Stimulated activated CD4-positive, alpha-beta T cell treated with anti-CD3 and anti-CD28 coated beads, Interleukin-15, amount 100 ng/mL, for 1 hour (primary cell): ENCODE data around the gene CKAP5.

Source experiments
- DNase-seq, 2 donors: peaks; one replicate each; pipeline ENCODE4 v3.0.0-alpha.2; 2020; ENCODE audit warnings: low read depth in 1 of 2, low spot score in 1 of 2

Gene CKAP5

GRCh38 chr11:46769636-46770221 lies 76.4 kb downstream of the CKAP5 start:
- DNase-seq = no peak

DNA sequence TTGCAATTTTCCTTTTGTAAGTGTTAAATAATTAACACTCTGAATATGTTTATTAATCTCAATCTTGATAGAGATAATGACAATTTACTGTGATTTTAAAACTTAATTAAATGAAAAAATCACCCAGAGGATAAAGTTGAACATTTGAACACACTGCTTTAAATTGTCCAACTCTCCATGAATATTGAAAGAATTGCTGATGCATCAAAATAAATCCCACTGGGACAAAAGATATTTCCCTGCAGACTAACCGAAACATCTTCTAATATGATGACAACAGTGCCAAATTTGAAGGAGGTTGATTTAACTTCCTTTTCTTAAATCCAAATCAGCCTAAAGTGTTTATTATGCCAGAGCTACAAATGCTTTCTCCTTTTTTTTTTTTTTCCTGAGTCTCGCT lies 79.4 kb downstream of the CKAP5 start:
- no peak for DNase-seq

DNA sequence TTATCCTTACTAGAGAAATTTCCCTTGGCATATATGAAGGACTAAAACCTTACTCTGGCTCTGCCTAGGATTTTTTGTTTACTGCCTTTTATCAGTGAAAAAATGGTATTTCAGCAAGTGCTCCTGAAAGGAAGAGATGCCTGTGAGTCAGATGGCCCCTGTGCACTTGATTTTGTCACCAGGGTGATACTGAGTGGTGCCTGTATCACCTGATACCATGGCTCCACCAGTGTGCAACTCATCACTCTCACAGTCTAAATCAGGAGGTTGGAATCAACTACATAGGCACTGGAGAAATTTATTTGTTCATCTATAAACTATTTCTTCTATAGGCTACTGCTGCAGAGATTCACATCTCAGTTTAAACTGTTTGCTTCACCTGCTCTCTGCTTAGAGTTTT lies 83.8 kb downstream of the CKAP5 start:
- DNase-seq = no peak

DNA sequence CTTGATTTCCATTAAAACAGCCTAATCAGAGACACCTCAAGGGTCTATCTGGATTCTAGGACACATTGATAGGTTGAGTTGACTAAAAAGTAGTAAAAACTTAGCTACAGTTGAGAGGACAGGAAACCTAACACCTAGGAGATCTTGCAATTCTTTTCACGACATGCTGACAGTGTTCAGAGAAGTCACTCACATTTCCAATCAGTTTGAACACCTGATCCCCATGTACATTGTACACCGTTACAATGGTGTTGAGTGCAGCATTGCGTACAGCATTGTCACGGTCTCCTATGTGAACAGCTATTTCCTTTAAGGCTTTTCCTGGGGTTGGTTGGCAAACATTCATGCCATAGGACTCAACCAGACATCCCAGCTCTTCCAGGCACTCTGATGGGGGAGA lies 84.3 kb downstream of the CKAP5 start:
- DNase-seq = no peak

GRCh38 chr11:46760429-46761128 lies 85.5 kb downstream of the CKAP5 start:
- no peak for DNase-seq

DNA sequence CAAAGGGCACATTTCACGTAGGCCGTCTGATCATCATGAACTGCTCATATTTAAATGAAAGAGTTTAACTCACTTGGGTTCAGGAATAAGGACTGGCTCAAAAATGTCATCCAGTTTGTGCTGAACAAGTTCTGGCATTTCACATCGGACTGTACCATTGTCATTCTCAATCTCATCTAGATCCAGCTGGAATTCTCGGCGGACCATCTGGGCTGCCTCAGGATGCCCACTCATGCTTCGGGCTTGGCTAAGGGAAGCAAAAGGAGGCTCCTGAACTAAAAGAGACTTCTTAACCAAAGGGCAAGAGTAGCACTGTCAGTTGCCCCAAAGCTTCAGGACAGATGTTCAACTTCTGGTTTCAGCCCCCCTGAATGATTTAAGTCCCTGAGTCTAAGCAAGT lies 86.9 kb downstream of the CKAP5 start:
- DNase-seq = no peak

DNA sequence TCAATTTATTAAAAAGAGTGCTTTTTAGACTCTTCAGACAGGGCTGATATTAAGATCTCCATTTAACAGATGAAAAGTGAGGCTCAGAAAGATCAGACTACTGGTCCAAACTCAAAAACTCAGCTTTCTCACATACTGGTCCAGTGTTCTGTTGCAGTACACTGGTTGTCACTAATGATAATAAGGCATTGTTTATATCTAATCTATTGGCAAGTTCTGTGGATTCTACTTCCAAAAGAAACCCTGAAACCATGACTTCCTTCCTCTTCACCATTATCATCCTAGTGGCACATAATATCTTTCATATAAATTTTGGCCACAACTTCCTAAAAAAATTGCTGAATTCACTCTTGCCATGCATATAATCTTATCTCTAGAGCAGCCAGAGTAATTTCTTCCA lies 90.1 kb downstream of the CKAP5 start:
- no peak for DNase-seq

- DNase-seq = no peak
Observed at GRCh38 chr11:46747150-46747549, 98.9 kb downstream of the CKAP5 start.

DNA sequence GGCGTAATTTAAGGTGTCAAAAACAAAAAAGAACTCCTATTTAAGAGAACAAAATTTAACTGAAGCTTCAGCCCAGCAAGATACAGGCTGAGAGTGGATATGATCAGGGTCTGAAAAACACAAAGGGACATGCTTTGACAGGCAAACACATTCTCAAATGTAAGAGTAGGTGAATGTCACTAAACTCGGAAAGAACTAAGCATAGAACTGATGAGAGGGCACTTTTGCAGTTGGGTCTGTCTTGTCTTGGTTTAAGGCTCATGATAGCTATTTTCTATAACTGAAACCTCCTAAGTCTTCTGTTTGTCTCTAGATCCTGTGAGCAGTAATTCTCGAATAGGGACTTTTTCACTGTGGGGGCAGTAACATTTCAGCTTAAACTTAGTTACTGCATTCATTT lies 100.1 kb downstream of the CKAP5 start:
- no peak for DNase-seq

DNA sequence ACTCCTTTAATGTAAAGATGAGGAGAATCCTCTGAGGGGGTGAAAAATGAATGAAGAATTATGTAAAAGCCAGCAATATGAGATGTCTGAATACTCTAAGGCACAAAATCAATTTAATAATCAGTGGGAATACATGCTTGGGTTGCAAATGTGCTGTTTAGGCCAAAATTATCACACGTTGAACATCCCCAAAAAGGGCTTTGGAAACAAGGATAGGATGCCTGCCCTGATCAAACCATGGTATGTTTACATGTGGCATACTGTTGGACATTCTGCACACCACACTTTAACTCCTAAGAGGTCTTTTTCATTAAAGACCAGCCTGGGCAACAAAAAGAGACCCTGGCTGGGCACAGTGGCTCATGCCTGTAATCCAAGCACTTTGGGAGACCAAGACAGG lies 100.8 kb downstream of the CKAP5 start:
- DNase-seq = no peak

GRCh38 chr11:46743693-46744339 lies 102.3 kb downstream of the CKAP5 start:
- no peak for DNase-seq

- no peak for DNase-seq
Observed at GRCh38 chr11:46743043-46743442, 103.0 kb downstream of the CKAP5 start.

- no peak for DNase-seq
Observed at GRCh38 chr11:46741600-46742484, 104.2 kb downstream of the CKAP5 start.

DNA sequence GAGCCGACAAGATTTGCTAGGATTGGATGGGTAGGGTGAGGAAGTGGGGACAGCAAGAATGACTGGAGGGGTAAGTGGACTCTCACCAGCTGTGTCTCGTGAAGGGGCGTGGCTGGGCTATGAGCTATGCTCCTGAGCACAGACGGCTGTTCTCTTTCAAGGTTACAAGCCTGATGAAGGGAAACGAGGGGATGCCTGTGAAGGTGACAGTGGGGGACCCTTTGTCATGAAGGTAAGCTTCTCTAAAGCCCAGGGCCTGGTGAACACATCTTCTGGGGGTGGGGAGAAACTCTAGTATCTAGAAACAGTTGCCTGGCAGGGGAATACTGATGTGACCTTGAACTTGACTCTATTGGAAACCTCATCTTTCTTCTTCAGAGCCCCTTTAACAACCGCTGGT lies 107.2 kb downstream of the CKAP5 start:
- no peak for DNase-seq

GRCh38 chr11:46737699-46738098 lies 108.4 kb downstream of the CKAP5 start:
- no peak for DNase-seq

DNA sequence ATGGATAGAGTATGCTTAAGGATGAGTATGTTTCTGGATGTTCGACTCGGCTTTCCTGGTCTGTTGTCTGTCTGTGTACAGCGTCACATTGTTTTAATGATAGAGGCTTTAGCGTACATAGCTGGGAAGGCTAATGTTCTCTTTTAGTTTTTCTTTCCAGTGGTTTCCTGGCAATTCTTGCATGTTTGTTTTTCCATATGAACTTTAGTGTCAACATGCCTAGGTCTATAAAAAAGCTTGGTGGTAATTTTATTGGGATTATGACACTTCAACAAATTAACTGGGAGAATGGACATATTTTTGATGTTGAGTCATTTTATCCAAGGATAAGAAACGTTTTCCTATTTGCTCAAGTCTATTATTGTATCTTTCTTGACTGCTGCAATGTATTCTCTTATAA lies 109.5 kb downstream of the CKAP5 start:
- no peak for DNase-seq

GRCh38 chr11:46736146-46736545 lies 109.9 kb downstream of the CKAP5 start:
- DNase-seq = no peak

DNA sequence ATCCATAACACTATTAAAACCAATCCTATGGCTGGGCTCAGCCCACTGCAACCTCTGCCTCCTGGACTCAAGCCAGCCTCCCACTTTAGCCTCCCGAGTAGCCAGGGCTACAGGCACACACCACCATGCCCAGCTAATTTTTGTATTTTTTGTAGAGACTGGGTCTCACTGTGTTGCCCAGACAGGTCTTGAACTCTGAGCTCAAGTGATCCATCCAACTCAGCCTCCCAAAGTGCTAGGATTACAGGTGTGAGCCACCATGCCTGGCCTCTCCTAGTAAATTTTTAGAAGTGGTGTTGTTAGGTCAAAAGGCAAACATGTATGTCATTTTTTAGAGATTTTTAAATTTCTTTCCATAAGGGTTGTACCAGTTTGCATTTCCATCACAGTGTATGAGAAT lies 112.8 kb downstream of the CKAP5 start:
- DNase-seq = no peak

GRCh38 chr11:46731545-46731944 lies 114.5 kb downstream of the CKAP5 start:
- DNase-seq = no peak

GRCh38 chr11:46729110-46730027 lies 116.7 kb downstream of the CKAP5 start:
- no peak for DNase-seq

GRCh38 chr11:46728659-46729040 lies 117.4 kb downstream of the CKAP5 start:
- no peak for DNase-seq
